Loucy (cell line): Measurements from ENCODE around the gene ACSM4.

Experiments
- CTCF ChIP-seq: fragments of 200-600 bp; sonication (generic); conservative IDR thresholded peaks from 2 replicates; pipeline ENCODE4 v1.5.1; 2014; ENCODE audit warnings: mild to moderate bottlenecking, antibody characterized with exemption, low read length
- EZH2phosphoT487 ChIP-seq: fragments of 200-600 bp; IDR thresholded peaks from 2 replicates; pipeline ENCODE4 v1.6.1; 2018; ENCODE audit warnings: antibody characterized with exemption, mild to moderate bottlenecking, moderate library complexity, borderline replicate concordance

- TF ChIP-seq CTCF (no peak), EZH2phosphoT487 (no peak)
Measured at GRCh38 chr12:7344833-7345606, 41.1 kb downstream of the ACSM4 start.
